Neutrophil (primary cell): Measurements from ENCODE around the gene BAAT.
"Not testable (repeated sequence)": the region's sequence is repeated elsewhere in the genome, so short reads cannot be mapped to it uniquely, and the experiment has no call there.

Experiments
- H3K27ac ChIP-seq: fragments of 200-600 bp; sonication (generic); 2 replicates; pipeline ENCODE4 v1.5.1; 2016; ENCODE audit warnings: mild to moderate bottlenecking, moderate library complexity
- H3K27me3 ChIP-seq: fragments of 200-600 bp; sonication (generic); 2 replicates; pipeline ENCODE4 v1.6.0; 2016; ENCODE audit warnings: mild to moderate bottlenecking
- H3K36me3 ChIP-seq: fragments of 200-600 bp; sonication (generic); 2 replicates; pipeline ENCODE4 v1.5.1; 2017
- H3K4me1 ChIP-seq, 2 experiments: fragments of 200-600 bp in 1 of 2; sonication (generic) in 1 of 2; 1 replicate in 1 of 2; 2 replicates in 1 of 2; pipeline versions ENCODE4 v1.5.1 to v1.6.1; 2013 to 2016; ENCODE audit warnings: low read depth in 1 of 2, low read length in 1 of 2, mild to moderate bottlenecking in 1 of 2, moderate library complexity in 1 of 2; ENCODE audit not compliant: control insufficient read depth in 1 of 2, insufficient read depth in 1 of 2
- H3K4me3 ChIP-seq, 2 experiments: fragments of 200-600 bp in 1 of 2; sonication (generic) in 1 of 2; 1 replicate in 1 of 2; 2 replicates in 1 of 2; pipeline ENCODE4 v1.5.1; 2013 to 2016; ENCODE audit warnings: low read depth in 1 of 2, low read length in 1 of 2, mild to moderate bottlenecking in 1 of 2, moderate library complexity in 1 of 2
- H3K9me3 ChIP-seq: fragments of 200-600 bp; sonication (generic); 2 replicates; pipeline ENCODE4 v1.5.1; 2016
- TF ChIP-seq, protein P1 (sequence below): fragments of 200-600 bp; sonication (generic); IDR thresholded peaks from 2 replicates; pipeline ENCODE4 v1.5.1; 2016; ENCODE audit warnings: antibody characterized with exemption

BAAT gene

DNA sequence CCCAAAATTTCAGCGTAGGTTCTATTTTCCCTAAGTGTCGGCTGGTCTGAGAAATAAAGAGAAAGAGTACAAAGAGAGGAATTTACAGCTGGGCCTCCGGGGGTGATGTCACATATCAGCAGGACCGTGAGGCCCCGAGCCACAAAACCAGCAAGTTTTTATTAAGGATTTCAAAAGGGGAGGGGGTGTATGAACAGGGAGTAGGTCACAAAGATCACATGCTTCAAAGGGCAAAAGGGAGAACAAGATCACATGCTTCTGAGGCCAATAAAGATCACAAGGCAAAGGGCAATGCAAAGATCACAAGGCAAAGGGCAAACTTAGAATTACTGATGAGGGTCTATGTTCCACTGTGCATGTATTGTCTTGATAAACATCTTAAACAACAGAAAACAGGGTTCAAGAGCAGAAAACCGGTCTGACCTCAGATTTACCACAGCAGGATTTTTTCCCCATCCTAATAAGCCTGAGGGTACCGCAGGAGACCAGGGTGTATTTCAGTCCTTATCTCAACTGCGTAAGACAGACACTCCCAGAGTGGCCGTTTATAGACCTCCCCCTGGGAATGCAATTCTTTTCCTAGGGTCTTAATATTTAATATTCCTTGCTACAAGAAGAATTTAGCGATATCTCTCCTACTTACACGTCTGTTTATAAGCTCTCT, at the start of gene BAAT:
BAAT (minus strand) TSS at position 134 of the 664 bp plus-strand sequence. CDS start 13,602 bp downstream, outside the sequence.
- H3K4me1 ChIP-seq = not testable (repeated sequence)

DNA sequence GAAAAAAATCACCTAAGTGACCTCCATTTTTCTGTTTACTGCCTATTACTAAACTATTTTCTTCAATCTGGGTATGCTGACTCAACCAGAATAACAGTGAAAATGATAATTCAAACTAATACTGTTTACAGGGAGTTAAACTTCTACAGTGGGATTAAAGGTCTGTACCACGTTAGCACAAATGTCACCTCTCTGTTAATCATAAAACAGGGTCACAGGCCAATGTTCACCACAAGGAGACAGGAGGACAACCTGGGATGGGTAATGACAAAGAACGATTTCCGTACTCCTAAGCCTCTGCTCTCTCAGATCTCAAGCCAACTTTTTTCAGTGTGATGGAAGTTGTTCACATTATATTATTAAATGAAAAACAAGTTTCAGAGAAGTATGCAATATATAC, 48.4 kb upstream of the BAAT start:
- Histone ChIP-seq H3K4me3 (no peak overlapping the region), H3K27me3 (no peaks in the 10 kb centered on the region), H3K27ac (no peak overlapping the region), H3K36me3 (no peaks in the 10 kb centered on the region), H3K4me1 (no peaks in the 10 kb centered on the region), H3K9me3 (no peaks in the 10 kb centered on the region)
- TF ChIP-seq, protein P1, sequence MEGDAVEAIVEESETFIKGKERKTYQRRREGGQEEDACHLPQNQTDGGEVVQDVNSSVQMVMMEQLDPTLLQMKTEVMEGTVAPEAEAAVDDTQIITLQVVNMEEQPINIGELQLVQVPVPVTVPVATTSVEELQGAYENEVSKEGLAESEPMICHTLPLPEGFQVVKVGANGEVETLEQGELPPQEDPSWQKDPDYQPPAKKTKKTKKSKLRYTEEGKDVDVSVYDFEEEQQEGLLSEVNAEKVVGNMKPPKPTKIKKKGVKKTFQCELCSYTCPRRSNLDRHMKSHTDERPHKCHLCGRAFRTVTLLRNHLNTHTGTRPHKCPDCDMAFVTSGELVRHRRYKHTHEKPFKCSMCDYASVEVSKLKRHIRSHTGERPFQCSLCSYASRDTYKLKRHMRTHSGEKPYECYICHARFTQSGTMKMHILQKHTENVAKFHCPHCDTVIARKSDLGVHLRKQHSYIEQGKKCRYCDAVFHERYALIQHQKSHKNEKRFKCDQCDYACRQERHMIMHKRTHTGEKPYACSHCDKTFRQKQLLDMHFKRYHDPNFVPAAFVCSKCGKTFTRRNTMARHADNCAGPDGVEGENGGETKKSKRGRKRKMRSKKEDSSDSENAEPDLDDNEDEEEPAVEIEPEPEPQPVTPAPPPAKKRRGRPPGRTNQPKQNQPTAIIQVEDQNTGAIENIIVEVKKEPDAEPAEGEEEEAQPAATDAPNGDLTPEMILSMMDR = no peak

More for the DNA sequence above, at the start of gene BAAT:
- Histone ChIP-seq H3K27me3 (peaks cover 12% of the 10 kb centered on the region), H3K36me3 (peaks cover 10% of the 10 kb centered on the region)
- not testable (repeated sequence) for H3K27ac ChIP-seq, H3K9me3 ChIP-seq, H3K4me3 ChIP-seq

DNA sequence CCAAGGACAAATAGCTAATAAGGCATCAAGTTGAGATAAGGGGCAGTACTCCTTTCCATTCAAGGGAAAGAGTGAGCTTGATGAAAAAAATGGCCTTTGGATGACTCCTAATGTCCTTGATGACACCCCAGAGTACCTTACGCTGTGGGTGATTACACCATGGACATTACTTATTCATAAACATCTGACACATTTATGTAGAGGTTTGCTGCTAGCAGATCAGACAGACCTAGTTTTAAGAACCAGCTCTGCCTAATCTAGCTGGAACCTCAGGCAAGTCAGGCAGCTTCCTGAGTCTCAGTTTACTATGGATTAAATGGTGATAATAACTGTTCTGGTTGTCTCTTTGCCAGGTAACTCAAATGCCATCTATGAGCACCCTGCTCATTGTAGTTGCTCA, 47.9 kb upstream of the BAAT start:
- Histone ChIP-seq H3K4me1 (no peaks in the 10 kb centered on the region), H3K9me3 (no peaks in the 10 kb centered on the region)
- TF ChIP-seq, protein P1 = no peak

DNA sequence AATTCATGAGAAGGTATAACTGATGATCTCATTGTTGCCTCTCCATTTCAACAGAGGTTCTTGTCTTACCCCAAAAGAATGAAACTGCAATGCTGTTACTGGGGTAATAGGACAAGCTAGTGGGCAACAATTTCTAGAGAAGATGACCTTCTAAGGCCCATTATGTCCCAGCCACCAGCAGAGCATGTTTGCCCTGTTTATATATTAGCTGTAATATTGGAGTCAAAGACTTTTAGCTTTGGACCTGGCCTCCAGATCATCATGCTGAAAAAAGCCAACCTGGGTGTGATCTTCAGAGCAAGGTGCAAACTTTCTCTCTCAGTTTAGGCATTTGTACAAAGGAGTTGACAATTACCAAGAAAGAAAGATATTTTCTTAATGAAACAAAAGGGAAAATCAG, 47.4 kb upstream of the BAAT start:
- no peak overlapping the region for H3K4me3 ChIP-seq
- TF ChIP-seq, protein P1 = no peak
- H3K27ac ChIP-seq = no peak overlapping the region

More for the DNA sequence above, 47.9 kb upstream of the BAAT start:
- no peak overlapping the region for H3K27ac ChIP-seq
- no peaks in the 10 kb centered on the region for H3K27me3 ChIP-seq
- H3K4me3 ChIP-seq = no peak overlapping the region
- H3K36me3 ChIP-seq = no peaks in the 10 kb centered on the region

DNA sequence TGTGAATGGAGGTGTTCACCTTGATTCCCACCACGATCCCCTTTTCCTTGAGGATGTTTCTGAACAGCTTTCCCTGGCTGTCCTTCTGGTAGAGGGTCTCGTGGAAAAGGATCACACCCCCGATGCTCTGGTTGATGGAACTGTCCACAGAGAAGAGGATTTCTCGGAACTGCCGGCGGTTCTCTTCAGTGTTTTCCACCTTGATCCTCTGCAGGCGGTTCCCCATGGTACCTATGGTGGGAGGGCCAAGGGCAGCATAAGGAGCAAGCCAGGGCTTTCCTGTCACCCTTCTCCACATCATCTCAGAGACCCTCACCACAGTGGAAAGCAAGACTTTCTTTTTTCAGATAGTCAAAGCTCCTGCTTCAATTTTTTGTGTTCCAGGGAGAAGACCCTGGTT, 44.9 kb upstream of the BAAT start:
- H3K27ac ChIP-seq = no peak overlapping the region
- H3K4me3 ChIP-seq = no peak overlapping the region
- H3K27me3 ChIP-seq = no peaks in the 10 kb centered on the region
- no peaks in the 10 kb centered on the region for H3K36me3 ChIP-seq
- H3K9me3 ChIP-seq = no peaks in the 10 kb centered on the region
- H3K4me1 ChIP-seq = no peaks in the 10 kb centered on the region
- TF ChIP-seq, protein P1 = no peak

More for the DNA sequence above, 47.4 kb upstream of the BAAT start:
- no peaks in the 10 kb centered on the region for H3K4me1 ChIP-seq
- H3K27me3 ChIP-seq = no peaks in the 10 kb centered on the region
- no peaks in the 10 kb centered on the region for H3K9me3 ChIP-seq
- no peaks in the 10 kb centered on the region for H3K36me3 ChIP-seq

DNA sequence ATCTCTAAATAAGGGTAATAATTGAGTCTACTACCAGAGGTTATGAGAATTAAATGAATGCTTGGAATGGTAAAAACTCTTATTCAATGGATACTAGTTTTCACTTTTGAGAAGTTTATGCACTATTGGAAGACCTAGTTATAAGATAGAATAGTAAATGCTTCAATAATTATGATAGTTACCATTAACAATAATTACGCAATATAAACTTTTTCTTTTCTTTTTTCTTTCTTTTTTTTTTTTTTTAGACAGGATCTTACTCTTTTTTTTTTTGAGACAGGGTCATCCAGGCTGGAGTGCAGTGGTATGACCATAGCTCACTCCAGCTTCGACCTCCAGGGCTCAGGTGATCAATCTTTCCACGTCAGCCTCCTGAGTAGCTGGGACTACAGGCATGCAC, 44.1 kb upstream of the BAAT start:
- Histone ChIP-seq H3K36me3 (no peaks in the 10 kb centered on the region), H3K4me1 (no peaks in the 10 kb centered on the region), H3K9me3 (no peaks in the 10 kb centered on the region), H3K27ac (no peak overlapping the region), H3K4me3 (no peak overlapping the region), H3K27me3 (no peaks in the 10 kb centered on the region)
- TF ChIP-seq, protein P1 = no peak
